K562 (cell line): ENCODE measurements around the gene LAMA2. TPM values are rescaled to one million over a fixed set of nuclear protein-coding genes. Genes with fewer than 3 reads are reported as not detected.

Experiments
- ATAC-seq: fragments of 200-7000 bp; cut with Tn5 transposase; 3 replicates; pipeline ENCODE4 v1.9.1; 2020; ENCODE audit warnings: moderate library complexity
- BruUV-seq: library from RNA; stranded (reverse); fragments of 400-500 nt; replicated peaks from 2 replicates; lab custom pipeline; 2021; lab: Mats Ljungman, UMichigan
- CTCF ChIA-PET: fragments of 300-600 bp; formaldehyde crosslinking; extraction: SDS; loops from one replicate; lab custom pipeline; 2021; ENCODE audit warnings: low intra/inter-chr PET ratio; lab: Yijun Ruan, JAX
- POLR2A ChIA-PET: fragments of 300-600, 350-650 bp; sonication (Branson Sonifier 250); formaldehyde crosslinking; extraction: SDS; loops from one replicate; lab custom pipeline; 2021; ENCODE audit warnings: antibody characterized with exemption, inconsistent platforms; lab: Yijun Ruan, JAX
- DNase-seq, 4 experiments: peaks; one replicate each; pipeline versions ENCODE4 v3.0.0 to v3.0.0-alpha.2; 2011 to 2018; ENCODE audit warnings: low spot score in 3 of 4, mixed read lengths in 3 of 4; ENCODE audit errors: extremely low read depth in 1 of 4
- FAIRE-seq: peaks from 2 replicates; lab custom pipeline; 2011; peaks lifted over from hg19 to GRCh38; lab: Jason Lieb, UNC
- H2AFZ ChIP-seq: 2 replicates; pipeline ENCODE4 v1.6.0; 2011; ENCODE audit warnings: low read depth, low read length, control low read depth, inconsistent platforms
- H3K27ac ChIP-seq: fragments of 200-600 bp; 3 replicates; pipeline ENCODE4 v1.8.0; 2011; ENCODE audit warnings: low read depth, mild to moderate bottlenecking, control low read depth, inconsistent platforms, low read length, moderate library complexity, mixed read lengths; ENCODE audit errors: extremely low read depth
- H3K27me3 ChIP-seq, 2 experiments: fragments of 300-600 bp in 1 of 2; 2 replicates in 1 of 2; 3 replicates in 1 of 2; pipeline versions ENCODE4 v1.6.0 to v1.8.0; 2011; ENCODE audit warnings: inconsistent platforms in 2 of 2, low read length in 2 of 2, mild to moderate bottlenecking in 1 of 2, mixed read lengths in 1 of 2, moderate library complexity in 1 of 2; ENCODE audit not compliant: control insufficient read depth in 2 of 2, insufficient read depth in 2 of 2
- H3K36me3 ChIP-seq: fragments of 300-600 bp; 3 replicates; pipeline ENCODE4 v1.8.0; 2011; ENCODE audit warnings: mild to moderate bottlenecking, low read length, inconsistent platforms; ENCODE audit not compliant: control insufficient read depth, insufficient read depth
- H3K4me1 ChIP-seq, 2 experiments: fragments of 200-600 bp in 1 of 2; replicated peaks in 1 of 2; 2 replicates in 1 of 2; 3 replicates in 1 of 2; pipeline versions ENCODE4 v1.5.1 to v1.8.0; 2011; ENCODE audit warnings: inconsistent platforms in 2 of 2, low read length in 2 of 2, mild to moderate bottlenecking in 1 of 2, mixed read lengths in 1 of 2, moderate library complexity in 1 of 2; ENCODE audit not compliant: control insufficient read depth in 2 of 2, insufficient read depth in 2 of 2
- H3K4me2 ChIP-seq: 2 replicates; pipeline ENCODE4 v1.6.1; 2011; ENCODE audit warnings: low read length, control low read depth, inconsistent platforms, mixed read lengths; ENCODE audit not compliant: insufficient read depth
- H3K4me3 ChIP-seq: fragments of 200-600 bp; sonication (generic), shearing (Covaris generic); 2 replicates; pipeline ENCODE4 v1.5.1; 2016; ENCODE audit warnings: control low read depth, inconsistent platforms
- H3K79me2 ChIP-seq: fragments of 200-600 bp; 3 replicates; pipeline ENCODE4 v1.8.0; 2011; ENCODE audit warnings: low read length, inconsistent platforms; ENCODE audit not compliant: control insufficient read depth, insufficient read depth
- H3K9ac ChIP-seq, 2 experiments: 2 replicates each; pipeline versions ENCODE4 v1.6.0 to v1.6.1; 2011; ENCODE audit warnings: low read depth in 2 of 2, low read length in 2 of 2, control low read depth in 1 of 2, inconsistent platforms in 1 of 2, mild to moderate bottlenecking in 1 of 2, mixed read lengths in 1 of 2; ENCODE audit not compliant: insufficient read depth in 1 of 2
- H3K9me1 ChIP-seq: one replicate; pipeline ENCODE4 v1.6.0; 2011; ENCODE audit warnings: inconsistent platforms, mild to moderate bottlenecking, low read length, moderate library complexity; ENCODE audit not compliant: control insufficient read depth, insufficient read depth
- H3K9me3 ChIP-seq: replicated peaks from 2 replicates; pipeline ENCODE4 v1.5.1; 2011; ENCODE audit warnings: low read depth, low read length, inconsistent platforms; ENCODE audit not compliant: control insufficient read depth, insufficient read depth
- H4K20me1 ChIP-seq: replicated peaks from 2 replicates; pipeline ENCODE4 v1.6.1; 2011; ENCODE audit warnings: low read length, inconsistent platforms, mixed read lengths; ENCODE audit not compliant: control insufficient read depth, insufficient read depth
- HDAC2 ChIP-seq: fragments of 450-650 bp; IDR thresholded peaks from 2 replicates; pipeline ENCODE4 v1.6.1; 2016; ENCODE audit warnings: mild to moderate bottlenecking
- ILF3 ChIP-seq: fragments of 450-650 bp; IDR thresholded peaks from 2 replicates; pipeline ENCODE4 v1.6.1; 2018; ENCODE audit warnings: antibody characterized with exemption, mild to moderate bottlenecking, moderate library complexity, borderline replicate concordance
- KLF16 ChIP-seq: IDR thresholded peaks from 2 replicates; pipeline ENCODE4 v1.6.1; 2016; ENCODE audit warnings: antibody characterized with exemption
- NR0B1 ChIP-seq: fragments of 450-650 bp; IDR thresholded peaks from one replicate; pipeline ENCODE4 v1.6.1; 2018; ENCODE audit warnings: mild to moderate bottlenecking, moderate library complexity; ENCODE audit not compliant: partially characterized antibody
- PHB2 ChIP-seq: fragments of 450-650 bp; IDR thresholded peaks from 2 replicates; pipeline ENCODE4 v1.6.1; 2017; ENCODE audit warnings: low read depth
- THAP12 ChIP-seq: fragments of 250-450 bp; sonication (Bioruptor Pico); IDR thresholded peaks from 2 replicates; pipeline ENCODE4 v1.9.0; 2021; ENCODE audit warnings: mild to moderate bottlenecking, inconsistent platforms
- ZBTB1 ChIP-seq: sonication (generic); formaldehyde crosslinking; IDR thresholded peaks from 2 replicates; pipeline ENCODE4 v1.8.1; 2023; ENCODE audit warnings: missing genetic modification reagents, low read depth, mild to moderate bottlenecking, borderline replicate concordance
- ZBTB26 ChIP-seq: fragments of 450-650 bp; formaldehyde crosslinking; IDR thresholded peaks from 2 replicates; pipeline ENCODE4 v1.4.0; 2022; ENCODE audit warnings: missing genetic modification characterization
- ZNF511 ChIP-seq: sonication (generic); formaldehyde crosslinking; IDR thresholded peaks from 2 replicates; pipeline ENCODE4 v1.8.0; 2022; ENCODE audit warnings: mild to moderate bottlenecking, missing genetic modification reagents
- ZNF592 ChIP-seq: fragments of 450-650 bp; IDR thresholded peaks from 2 replicates; pipeline ENCODE4 v1.6.1; 2017; ENCODE audit warnings: antibody characterized with exemption, mild to moderate bottlenecking
- ZNF79 ChIP-seq: fragments of 250-450 bp; sonication (Bioruptor Pico); IDR thresholded peaks from 2 replicates; pipeline ENCODE4 v1.4.0; 2020; ENCODE audit warnings: low read depth, mild to moderate bottlenecking, moderate library complexity
- WGBS: fragments of 100-300 bp; shearing (Covaris generic); methylation state at CpG from one replicate; pipeline ENCODE4 v1.1.6; 2016; ENCODE audit warnings: low coverage, mixed read lengths; ENCODE audit not compliant: insufficient coverage; ENCODE audit errors: missing lambda C conversion rate; 5-methylcytosine and 5-hydroxymethylcytosine counted together
- in situ Hi-C: fragments of 300-500 bp; cut with MboI; formaldehyde crosslinking; loops from 4 replicates; pipeline ENCODE4 v1.15.0; 2018; ENCODE audit warnings: inconsistent platforms, mixed read lengths
- intact Hi-C: fragments of 100-400 bp; cut with micrococcal nuclease; formaldehyde crosslinking; loops from 2 replicates; pipeline ENCODE4 v1.14.2; 2022
- polyA plus RNA-seq, 8 experiments: library from polyadenylated mRNA; depleted of rRNA in 4 of 8; stranded (reverse) in 5 of 8; unstranded in 3 of 8; fragments of >200 nt; fragmentation: Nextera tagmentation in 2 of 8; fragmentation: Illumina TruSeq in 1 of 8; extraction: Ambion mirVana in 2 of 8; extraction: Trizol in 1 of 8; gene quantifications; 2 replicates each; pipeline versions ENCODE4 v1.2.1 to v1.2.3, GENCODE V29; 2011 to 2014; ENCODE audit warnings: inconsistent platforms in 1 of 8, missing spikeins in 1 of 8
- total RNA-seq, 7 experiments: library from RNA; depleted of rRNA in 6 of 7; stranded (reverse); fragments of >200 nt in 6 of 7; fragmentation: Illumina TruSeq in 2 of 7; extraction: Trizol in 2 of 7; gene quantifications; 2 replicates each; pipeline versions ENCODE4 v1.2.1 to v1.2.3, GENCODE V29; 2011 to 2021; ENCODE audit warnings: low replicate concordance in 1 of 7

LAMA2 gene
- total and polyA plus RNA-seq, 9 of the 15 experiments (the other 6 are each of a cell fraction or from before 2014, with no cell fraction given), result 0.04 to 1.5 (median 0.36) TPM

- CTCF ChIA-PET, result no interaction called here
- no peaks in the 10 kb centered on the region; the same call in 1 of the 2 replicates for H3K9me3 ChIP-seq
- in situ Hi-C loops, result no loop called here
- TF ChIP-seq NR0B1 (no peak), ZNF79 (CRISPR knock-in tag) (no peak), ZNF592 (no peak), ZBTB26 (CRISPR knock-in tag) (no peak), ILF3 (no peak), KLF16 (no peak), HDAC2 (no peak), PHB2 (no peak), ZBTB1 (no peak), ZNF511 (CRISPR knock-in tag) (no peak), THAP12 (CRISPR knock-in tag) (no peak)
These were observed 333.1 kb downstream of the LAMA2 start for GRCh38 chr6:129215916-129216520.

More at GRCh38 chr6:129215916-129216520, 333.1 kb downstream of the LAMA2 start:
- no peak overlapping the region for H3K27ac ChIP-seq
- no peak overlapping the region for H3K4me2 ChIP-seq
- FAIRE-seq (no peak), ATAC-seq (no peak), DNase-seq (no peak)
- intact Hi-C loops, result no loop called here
- POLR2A ChIA-PET, result no interaction called here
- H4K20me1 ChIP-seq, result no peaks in the 10 kb centered on the region
- H3K9me1 ChIP-seq, result no peaks in the 10 kb centered on the region
- H3K79me2 ChIP-seq, result no peaks in the 10 kb centered on the region
- H3K9ac ChIP-seq, result no peak overlapping the region
- no peaks in the 10 kb centered on the region for H3K4me1 ChIP-seq
- BruUV-seq, result no TSS peak
- no peaks in the 10 kb centered on the region for H3K36me3 ChIP-seq
- H2AFZ ChIP-seq, result no peak overlapping the region
- no peak overlapping the region for H3K4me3 ChIP-seq
- no peaks in the 10 kb centered on the region for H3K27me3 ChIP-seq
- WGBS, result 0% methylated on average over 1 of the region's 1 CpG
